CD14-positive monocyte (primary cell): Measurements from ENCODE around the gene SNAP47. TPM values are rescaled to one million over a fixed set of nuclear protein-coding genes. Genes with fewer than 3 reads are reported as not detected.

Experiments
- DNase-seq, 3 donors: peaks; one replicate each; pipeline ENCODE4 v3.0.0-alpha.2; 2011 to 2022
- H2AFZ ChIP-seq: 2 replicates; pipeline ENCODE4 v1.6.0; 2012; ENCODE audit warnings: mild to moderate bottlenecking, low read depth, low read length, inconsistent platforms; ENCODE audit not compliant: insufficient read depth, poor library complexity, severe bottlenecking
- H3K27ac ChIP-seq, 2 donors: 1 replicate in 1 of 2; 2 replicates in 1 of 2; pipeline ENCODE4 v1.5.1; 2012 to 2013; ENCODE audit warnings: low read length in 2 of 2, control low read depth in 1 of 2, inconsistent platforms in 1 of 2, low read depth in 1 of 2, mild to moderate bottlenecking in 1 of 2
- H3K27me3 ChIP-seq, 2 donors: one replicate each; pipeline versions ENCODE4 v1.6.0 to v1.6.1; 2011 to 2013; ENCODE audit warnings: low read length in 2 of 2; ENCODE audit not compliant: control insufficient read depth in 2 of 2, insufficient read depth in 2 of 2
- H3K36me3 ChIP-seq, 2 donors: replicated peaks in 1 of 2; 1 replicate in 1 of 2; 2 replicates in 1 of 2; pipeline versions ENCODE4 v1.5.1 to v1.6.1; 2012 to 2013; ENCODE audit warnings: low read length in 2 of 2, control low read depth in 1 of 2, inconsistent platforms in 1 of 2, mild to moderate bottlenecking in 1 of 2; ENCODE audit not compliant: insufficient read depth in 2 of 2, control insufficient read depth in 1 of 2
- H3K4me1 ChIP-seq, 2 donors: 1 replicate in 1 of 2; 2 replicates in 1 of 2; pipeline versions ENCODE4 v1.5.1 to v1.6.1; 2012 to 2013; ENCODE audit warnings: low read length in 2 of 2, control low read depth in 1 of 2, inconsistent platforms in 1 of 2, mild to moderate bottlenecking in 1 of 2, moderate library complexity in 1 of 2; ENCODE audit not compliant: insufficient read depth in 2 of 2, control insufficient read depth in 1 of 2
- H3K4me2 ChIP-seq: replicated peaks from 2 replicates; pipeline ENCODE3; 2012; ENCODE audit warnings: low read length, moderate library complexity, mild to moderate bottlenecking; ENCODE audit not compliant: poor library complexity, severe bottlenecking; ENCODE audit errors: extremely low read depth
- H3K4me3 ChIP-seq, 3 experiments: fragments of 200-600 bp in 1 of 3; sonication (generic) in 1 of 3; replicated peaks in 1 of 3; 1 replicate in 2 of 3; 2 replicates in 1 of 3; pipeline ENCODE4 v1.5.1; 2011 to 2013; ENCODE audit warnings: low read length in 3 of 3, mild to moderate bottlenecking in 3 of 3, control low read depth in 2 of 3, low read depth in 2 of 3, inconsistent platforms in 1 of 3, moderate library complexity in 1 of 3
- H3K79me2 ChIP-seq: 2 replicates; pipeline ENCODE4 v1.6.0; 2012; ENCODE audit warnings: mild to moderate bottlenecking, control low read depth, inconsistent platforms, low read length, moderate library complexity; ENCODE audit not compliant: insufficient read depth
- H3K9ac ChIP-seq: 2 replicates; pipeline ENCODE4 v1.6.0; 2017; ENCODE audit warnings: low read length, mild to moderate bottlenecking; ENCODE audit not compliant: insufficient read depth, poor library complexity, severe bottlenecking
- H3K9me3 ChIP-seq, 2 donors: replicated peaks in 1 of 2; 1 replicate in 1 of 2; 2 replicates in 1 of 2; pipeline versions ENCODE4 v1.5.1 to v1.6.1; 2012 to 2013; ENCODE audit warnings: low read length in 2 of 2, control low read depth in 1 of 2; ENCODE audit not compliant: control insufficient read depth in 1 of 2, insufficient read depth in 1 of 2
- H4K20me1 ChIP-seq: 2 replicates; pipeline ENCODE4 v1.6.0; 2012; ENCODE audit warnings: mild to moderate bottlenecking, low read length, control low read depth, moderate library complexity; ENCODE audit not compliant: insufficient read depth
- H3K27ac Mint-ChIP-seq, 7 donors: one replicate each; pipeline ENCODE4 v1.8.0; 2020; ENCODE audit warnings: mild to moderate bottlenecking in 7 of 7, mixed read lengths in 7 of 7, moderate library complexity in 6 of 7, inconsistent platforms in 2 of 7
- H3K27me3 Mint-ChIP-seq, 3 donors: one replicate each; pipeline ENCODE4 v1.8.0; 2021 to 2022; ENCODE audit warnings: low read depth in 3 of 3, mild to moderate bottlenecking in 3 of 3, mixed read lengths in 3 of 3, moderate library complexity in 3 of 3, inconsistent platforms in 1 of 3
- H3K36me3 Mint-ChIP-seq, 2 donors: one replicate each; pipeline ENCODE4 v1.8.0; 2020; ENCODE audit warnings: mixed read lengths in 2 of 2, inconsistent platforms in 1 of 2, mild to moderate bottlenecking in 1 of 2
- H3K4me1 Mint-ChIP-seq: one replicate; pipeline ENCODE4 v1.8.0; 2020; ENCODE audit warnings: mild to moderate bottlenecking, mixed read lengths
- H3K4me3 Mint-ChIP-seq, 2 donors: one replicate each; pipeline ENCODE4 v1.8.0; 2020; ENCODE audit warnings: mild to moderate bottlenecking in 2 of 2, mixed read lengths in 2 of 2, moderate library complexity in 1 of 2
- H3K9me3 Mint-ChIP-seq, 7 donors: one replicate each; pipeline ENCODE4 v1.8.0; 2020 to 2022; ENCODE audit warnings: mixed read lengths in 7 of 7, mild to moderate bottlenecking in 6 of 7, moderate library complexity in 6 of 7, inconsistent platforms in 2 of 7
- CTCF ChIP-seq: fragments of 200-600 bp; IDR thresholded peaks from one replicate; pipeline ENCODE4 v1.8.0; 2022; ENCODE audit warnings: antibody characterized with exemption, mild to moderate bottlenecking
- WGBS: methylation state at CpG from one replicate; pipeline ENCODE4 v1.1.5; 2013; ENCODE audit warnings: missing lambda C conversion rate; ENCODE audit not compliant: insufficient coverage; 5-methylcytosine and 5-hydroxymethylcytosine counted together
- intact Hi-C, 2 donors: fragments of 100-400 bp; cut with micrococcal nuclease; formaldehyde crosslinking; loops; one replicate each; pipeline versions ENCODE4 v1.15.0 to v1.15.1; 2023
- polyA plus RNA-seq, 3 donors: library from polyadenylated mRNA; depleted of rRNA in 1 of 3; unstranded in 2 of 3; stranded (reverse) in 1 of 3; fragments of 300-500 nt in 2 of 3; fragments of >200 nt in 1 of 3; fragmentation: Illumina TruSeq in 2 of 3; gene quantifications; 1 replicate in 2 of 3; 2 replicates in 1 of 3; pipeline ENCODE4 v1.2.3, GENCODE V29; 2012 to 2021

The SNAP47 gene
- polyA plus RNA-seq, 3 donors: 15.4 to 25.0 (median 20.5) TPM

- H3K4me2 ChIP-seq: no peak overlapping the region
- peaks cover 10 to 55% of the 10 kb centered on the region in 2 donors for H3K36me3 ChIP-seq
Observed at GRCh38 chr1:227753999-227754711, 18.9 kb downstream of the SNAP47 start.

GRCh38 chr1:227754958-227755357, 19.7 kb downstream of the SNAP47 start:
- no peak overlapping the region for H3K27ac Mint-ChIP-seq
- intact Hi-C loops: loop anchor here in 1 of 2 donors (10.0 kb wide), 1 partner anchor 300 kb away; no protein-coding TSS in a partner anchor
- H4K20me1 ChIP-seq: no peaks in the 10 kb centered on the region
- DNase-seq: no peak
- no peaks in the 10 kb centered on the region for H3K27me3 Mint-ChIP-seq
- TF ChIP-seq CTCF: no peak
- peaks cover 41 to 48% of the 10 kb centered on the region in 2 donors for H3K36me3 Mint-ChIP-seq
- H3K27me3 ChIP-seq: no peaks in the 10 kb centered on the region
- no peak overlapping the region for H3K4me2 ChIP-seq
- H3K36me3 ChIP-seq: peaks cover 18 to 55% of the 10 kb centered on the region in 2 donors
- WGBS: 96% methylated on average over 4 of the region's 4 CpGs
- peaks cover 8% of the 10 kb centered on the region for H3K4me1 Mint-ChIP-seq
- H3K79me2 ChIP-seq: no peaks in the 10 kb centered on the region
- no peak overlapping the region for H2AFZ ChIP-seq
- peaks cover 0 to 5% of the 10 kb centered on the region in 2 donors for H3K4me1 ChIP-seq
- no peaks in the 10 kb centered on the region for H3K9me3 ChIP-seq
- H3K9ac ChIP-seq: no peak overlapping the region
- H3K9me3 Mint-ChIP-seq: no peaks in the 10 kb centered on the region
- no peak overlapping the region for H3K4me3 ChIP-seq
- no peak overlapping the region for H3K27ac ChIP-seq
- no peak overlapping the region for H3K4me3 Mint-ChIP-seq

More at GRCh38 chr1:227753999-227754711, 18.9 kb downstream of the SNAP47 start:
- TF ChIP-seq CTCF: no peak
- Mint-ChIP-seq H3K4me3 (no peak overlapping the region), H3K27me3 (no peaks in the 10 kb centered on the region), H3K36me3 (peaks cover 38 to 43% of the 10 kb centered on the region in 2 donors), H3K9me3 (no peaks in the 10 kb centered on the region), H3K27ac (peak overlapping the region in 2 of 7 donors; percentile 3 to 64), H3K4me1 (peaks cover 8% of the 10 kb centered on the region)
- no peak overlapping the region for H2AFZ ChIP-seq
- peaks cover 2% of the 10 kb centered on the region for H4K20me1 ChIP-seq
- 92% methylated on average over 2 of the region's 7 CpGs for WGBS
- intact Hi-C loops: loop anchor here in 1 of 2 donors (10.0 kb wide), 1 partner anchor 301 kb away; no protein-coding TSS in a partner anchor
- H3K9ac ChIP-seq: no peak overlapping the region
- H3K4me3 ChIP-seq: no peak overlapping the region
- no peak overlapping the region for H3K27ac ChIP-seq
- no peaks in the 10 kb centered on the region for H3K27me3 ChIP-seq
- no peaks in the 10 kb centered on the region for H3K9me3 ChIP-seq
- H3K4me1 ChIP-seq: peaks cover 0 to 5% of the 10 kb centered on the region in 2 donors
- DNase-seq: no peak
- no peaks in the 10 kb centered on the region for H3K79me2 ChIP-seq
